Upper lobe of left lung (tissue), 4 donors: ENCODE data around the gene ANKRD52.

Source experiments
- EP300 ChIP-seq, 4 donors: sonication (generic); formaldehyde crosslinking; IDR thresholded peaks; one replicate each; pipeline ENCODE4 v1.5.1; 2017; ENCODE audit warnings: antibody characterized with exemption in 4 of 4, control low read depth in 2 of 4
- POLR2A ChIP-seq, 4 donors: fragments of 450-650 bp; IDR thresholded peaks; one replicate each; pipeline ENCODE4 v1.5.1; 2016 to 2017; ENCODE audit warnings: antibody characterized with exemption in 4 of 4, mild to moderate bottlenecking in 2 of 4
- TF ChIP-seq, protein P1 (sequence below), 6 experiments: fragments of 450-650 bp in 4 of 6; fragments of 200-600 bp in 2 of 6; sonication (generic) in 2 of 6; IDR thresholded peaks; one replicate each; pipeline ENCODE4 v1.5.1; 2016 to 2019; ENCODE audit warnings: antibody characterized with exemption in 6 of 6

DNA sequence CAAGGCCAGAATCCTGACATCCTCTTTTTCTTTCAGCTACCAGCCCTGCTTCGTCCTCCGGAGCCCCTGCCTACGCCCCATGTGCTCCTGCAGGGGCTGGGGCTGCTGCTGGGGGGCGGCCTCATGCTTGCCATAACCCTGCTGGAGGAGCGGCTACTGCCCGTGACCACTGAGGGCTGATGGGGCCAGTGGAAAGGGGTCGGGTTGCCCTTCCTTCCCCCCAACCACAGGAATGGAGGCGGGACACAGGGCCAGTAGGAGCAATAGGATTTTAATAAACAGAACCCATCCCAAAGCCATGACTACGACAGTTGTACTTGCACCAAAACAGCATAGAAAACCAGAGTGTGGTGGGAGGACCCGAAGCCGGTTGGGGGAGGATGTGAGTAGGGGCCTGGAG is 20.6 kb downstream of the ANKRD52 start:
- TF ChIP-seq, protein P1, sequence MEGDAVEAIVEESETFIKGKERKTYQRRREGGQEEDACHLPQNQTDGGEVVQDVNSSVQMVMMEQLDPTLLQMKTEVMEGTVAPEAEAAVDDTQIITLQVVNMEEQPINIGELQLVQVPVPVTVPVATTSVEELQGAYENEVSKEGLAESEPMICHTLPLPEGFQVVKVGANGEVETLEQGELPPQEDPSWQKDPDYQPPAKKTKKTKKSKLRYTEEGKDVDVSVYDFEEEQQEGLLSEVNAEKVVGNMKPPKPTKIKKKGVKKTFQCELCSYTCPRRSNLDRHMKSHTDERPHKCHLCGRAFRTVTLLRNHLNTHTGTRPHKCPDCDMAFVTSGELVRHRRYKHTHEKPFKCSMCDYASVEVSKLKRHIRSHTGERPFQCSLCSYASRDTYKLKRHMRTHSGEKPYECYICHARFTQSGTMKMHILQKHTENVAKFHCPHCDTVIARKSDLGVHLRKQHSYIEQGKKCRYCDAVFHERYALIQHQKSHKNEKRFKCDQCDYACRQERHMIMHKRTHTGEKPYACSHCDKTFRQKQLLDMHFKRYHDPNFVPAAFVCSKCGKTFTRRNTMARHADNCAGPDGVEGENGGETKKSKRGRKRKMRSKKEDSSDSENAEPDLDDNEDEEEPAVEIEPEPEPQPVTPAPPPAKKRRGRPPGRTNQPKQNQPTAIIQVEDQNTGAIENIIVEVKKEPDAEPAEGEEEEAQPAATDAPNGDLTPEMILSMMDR (IDR thresholded peaks at IDR 0.05), result no peak
- TF ChIP-seq POLR2A (IDR thresholded peaks at IDR 0.05) (no peak), EP300 (IDR thresholded peaks at IDR 0.05) (no peak)
